GM18511 (cell line): ENCODE measurements around the gene KDM1A.
"Not testable (repeated sequence)": the region's sequence is repeated elsewhere in the genome, so short reads cannot be mapped to it uniquely, and the experiment has no call there.

ENCODE experiments used
- ATAC-seq: cut with Tn5 transposase; IDR thresholded peaks from one replicate; pipeline ENCODE4 v1.9.1; 2021; ENCODE audit warnings: mild to moderate bottlenecking, moderate library complexity; ENCODE audit not compliant: unreplicated experiment

KDM1A gene

GRCh38 chr1:23019094-23019862 lies at the start of gene KDM1A:
TSS of gene KDM1A (plus strand) at chr1:23019468. CDS start at chr1:23019597, 129 bp downstream.
- ATAC-seq = peak; percentile 91

- ATAC-seq = no peak
Measured at GRCh38 chr1:22970096-22970495, 49.2 kb upstream of the KDM1A start.

- no peak for ATAC-seq
Measured at GRCh38 chr1:22971161-22971560, 48.1 kb upstream of the KDM1A start.

GRCh38 chr1:22971611-22972405 lies 47.5 kb upstream of the KDM1A start:
- ATAC-seq = no peak

GRCh38 chr1:22972760-22973159 lies 46.5 kb upstream of the KDM1A start, which contains the start of gene LACTBL1:
TSS of gene LACTBL1 (minus strand) at chr1:22972866. CDS start at chr1:22972316, 550 bp downstream.
- no peak for ATAC-seq

- ATAC-seq = no peak
Measured at GRCh38 chr1:22975694-22976093, 43.6 kb upstream of the KDM1A start.

- ATAC-seq = no peak
Measured at GRCh38 chr1:22976127-22976460, 43.2 kb upstream of the KDM1A start.

GRCh38 chr1:22976461-22977243 lies 42.6 kb upstream of the KDM1A start:
- ATAC-seq = peak; percentile 56

GRCh38 chr1:22978299-22978698 lies 41.0 kb upstream of the KDM1A start:
- no peak for ATAC-seq

GRCh38 chr1:22980471-22980790 lies 38.8 kb upstream of the KDM1A start:
- ATAC-seq = not testable (repeated sequence)

- ATAC-seq = no peak
Measured at GRCh38 chr1:22983944-22984343, 35.3 kb upstream of the KDM1A start.

GRCh38 chr1:22992384-22992783 lies 26.9 kb upstream of the KDM1A start:
- ATAC-seq = not testable (repeated sequence)

GRCh38 chr1:22993220-22993795 lies 26.0 kb upstream of the KDM1A start:
- ATAC-seq = not testable (repeated sequence)

- ATAC-seq = no peak
Measured at GRCh38 chr1:22995774-22996173, 23.5 kb upstream of the KDM1A start.

GRCh38 chr1:22997528-22997927 lies 21.7 kb upstream of the KDM1A start:
- ATAC-seq = not testable (repeated sequence)

- not testable (repeated sequence) for ATAC-seq
Measured at GRCh38 chr1:23000133-23000532, 19.1 kb upstream of the KDM1A start.

GRCh38 chr1:23002218-23002617 lies 17.1 kb upstream of the KDM1A start:
- ATAC-seq = not testable (repeated sequence)

GRCh38 chr1:23004112-23004511 lies 15.2 kb upstream of the KDM1A start:
- no peak for ATAC-seq

- ATAC-seq = not testable (repeated sequence)
Measured at GRCh38 chr1:23004769-23005168, 14.5 kb upstream of the KDM1A start.

GRCh38 chr1:23007106-23007505 lies 12.2 kb upstream of the KDM1A start:
- no peak for ATAC-seq

- ATAC-seq = no peak
Measured at GRCh38 chr1:23008901-23009300, 10.4 kb upstream of the KDM1A start.
